Raji (cell line): Measurements from ENCODE around the gene ALAS1.

Experiments
- POLR2A ChIP-seq: IDR thresholded peaks from 2 replicates; pipeline ENCODE4 v1.6.1; 2011; ENCODE audit warnings: low read depth, low read length, control low read depth; ENCODE audit not compliant: insufficient read depth

ALAS1 gene

DNA sequence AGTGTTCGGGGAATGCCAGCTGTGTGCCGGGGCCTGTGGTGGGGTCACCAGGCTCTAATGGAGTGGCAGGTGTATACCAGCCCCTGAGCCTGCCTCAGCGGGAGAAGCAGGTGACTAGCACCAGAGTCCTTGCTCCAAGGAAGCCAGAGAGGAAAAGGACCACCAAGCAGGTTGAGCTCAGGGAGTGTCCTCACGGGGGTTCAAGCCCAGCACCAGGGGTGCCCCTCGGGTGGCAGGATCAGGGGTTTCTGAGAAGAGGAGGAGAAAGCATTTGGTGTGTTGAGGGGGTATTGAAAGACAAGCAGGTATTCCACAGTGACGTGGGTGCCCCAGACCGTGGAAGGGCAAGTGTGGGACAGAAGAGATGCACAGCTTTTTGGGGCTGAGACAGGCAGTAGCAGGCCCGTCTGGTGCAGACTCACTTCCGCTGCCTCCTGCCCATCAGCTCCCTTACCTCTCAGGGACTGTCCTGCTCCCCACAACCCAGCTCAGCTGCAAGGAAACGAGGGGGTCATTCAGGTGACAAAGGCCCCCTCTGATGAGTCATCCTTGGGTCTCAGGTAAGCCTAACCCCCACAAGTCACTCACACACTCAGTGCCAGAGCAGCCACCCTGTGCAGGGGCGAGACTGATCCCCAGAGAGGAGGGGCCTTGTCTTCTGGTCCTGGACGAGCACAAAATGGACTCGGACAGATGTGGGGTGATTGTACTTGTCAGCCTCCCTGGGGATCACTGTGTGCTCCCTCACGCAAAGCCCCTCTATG lies 22.4 kb upstream of the ALAS1 start:
- TF ChIP-seq POLR2A: no peak

DNA sequence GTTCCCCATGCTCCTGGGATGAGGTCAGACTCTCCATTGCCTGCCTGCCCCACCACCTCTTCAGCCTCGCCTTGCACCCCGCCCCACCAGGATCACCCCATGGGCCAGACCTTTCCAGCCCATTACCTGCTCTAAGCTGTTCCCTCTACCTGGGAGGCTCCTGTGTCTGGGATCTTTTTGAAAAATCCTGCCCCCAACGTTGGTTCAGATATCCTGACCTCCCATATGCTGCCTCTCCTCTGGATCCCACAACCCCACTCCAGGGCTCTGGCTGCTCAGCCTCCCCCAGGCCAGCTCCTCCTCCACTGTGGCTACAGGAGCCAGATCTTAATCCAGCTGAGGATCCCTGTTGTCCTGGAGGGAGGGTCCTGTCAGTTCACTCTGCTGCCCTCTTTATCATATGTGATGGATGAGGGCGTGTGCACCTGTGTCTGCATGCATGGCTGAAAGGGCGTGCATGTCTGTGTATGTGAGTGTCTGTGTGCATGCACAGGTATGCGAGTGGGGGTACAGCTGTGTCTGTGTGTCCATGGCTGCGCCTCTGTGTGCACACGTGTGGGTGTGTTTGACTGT lies 21.7 kb upstream of the ALAS1 start:
- no peak for TF ChIP-seq POLR2A

DNA sequence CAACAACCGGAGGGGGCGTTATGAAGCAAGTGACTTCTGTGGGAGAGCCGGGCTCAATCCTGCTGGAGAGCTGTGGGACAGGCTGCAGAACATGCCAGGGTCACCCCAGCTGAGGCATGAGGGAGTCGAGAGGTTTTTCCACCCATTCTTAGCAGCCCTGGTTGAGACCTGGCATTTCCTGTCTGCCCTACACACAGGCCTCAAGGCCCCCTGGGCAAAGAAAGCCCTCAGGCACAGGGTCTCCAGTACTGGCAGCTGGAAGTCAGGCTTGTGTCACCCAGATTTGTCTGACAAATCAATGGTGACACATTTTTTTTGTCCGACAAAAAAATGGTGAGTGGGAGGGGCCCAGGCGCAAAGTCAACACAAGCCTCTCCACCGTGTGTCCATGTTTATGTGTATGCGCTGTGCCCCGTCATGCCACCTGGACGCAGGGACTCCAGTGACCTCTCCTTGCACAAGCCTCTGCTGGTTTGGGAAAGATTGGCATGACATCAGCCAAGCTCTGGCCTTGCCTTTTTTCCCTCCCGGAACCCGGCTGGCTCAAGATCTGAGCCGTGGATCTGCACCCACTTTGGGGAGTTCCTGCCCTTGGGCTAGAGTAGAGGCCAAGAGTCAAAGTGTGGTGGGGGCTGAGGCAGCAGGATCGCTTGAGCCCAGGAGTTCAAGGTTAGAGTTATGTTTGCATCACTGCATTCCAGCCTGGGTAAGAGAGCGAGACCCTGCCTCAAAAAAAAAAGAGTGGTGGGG lies 20.8 kb upstream of the ALAS1 start:
- TF ChIP-seq POLR2A: no peak

DNA sequence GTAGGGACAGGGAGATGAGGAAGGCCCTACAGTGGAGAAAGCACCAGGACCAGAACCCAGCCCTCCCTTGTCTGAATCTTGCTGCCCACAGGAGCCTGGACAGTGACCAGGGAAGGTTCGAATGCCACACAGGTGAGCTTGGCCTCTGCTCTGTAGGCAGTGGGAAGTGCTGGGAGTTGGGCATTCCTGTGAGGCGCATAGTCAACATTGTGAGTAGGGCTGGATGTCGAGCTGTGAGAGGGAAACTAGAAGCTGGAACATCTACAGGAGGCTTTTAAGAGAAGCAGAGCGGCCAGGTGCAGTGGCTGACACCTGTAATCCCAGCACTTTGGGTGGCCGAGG lies 20.3 kb upstream of the ALAS1 start:
- no peak for TF ChIP-seq POLR2A

DNA sequence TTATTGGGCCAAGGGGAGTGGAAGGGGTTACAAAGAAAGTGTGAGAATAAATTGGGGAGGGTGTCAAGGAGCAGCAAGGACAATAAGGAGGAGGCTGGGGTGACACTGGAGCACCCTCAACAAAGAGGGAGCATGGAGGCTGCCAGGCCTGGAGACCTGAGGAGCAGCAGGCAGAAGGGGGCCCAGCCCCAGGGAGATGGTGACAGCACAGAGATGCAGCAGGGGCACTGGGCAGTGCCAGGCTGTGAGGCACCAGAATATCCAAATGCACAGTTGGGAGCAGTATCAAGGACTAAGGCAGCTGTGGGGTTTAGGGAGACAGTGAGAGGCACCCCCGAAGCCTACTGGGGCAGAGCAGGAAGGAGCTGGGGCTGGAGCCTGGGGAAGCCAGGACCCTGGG lies 19.4 kb upstream of the ALAS1 start:
- no peak for TF ChIP-seq POLR2A

DNA sequence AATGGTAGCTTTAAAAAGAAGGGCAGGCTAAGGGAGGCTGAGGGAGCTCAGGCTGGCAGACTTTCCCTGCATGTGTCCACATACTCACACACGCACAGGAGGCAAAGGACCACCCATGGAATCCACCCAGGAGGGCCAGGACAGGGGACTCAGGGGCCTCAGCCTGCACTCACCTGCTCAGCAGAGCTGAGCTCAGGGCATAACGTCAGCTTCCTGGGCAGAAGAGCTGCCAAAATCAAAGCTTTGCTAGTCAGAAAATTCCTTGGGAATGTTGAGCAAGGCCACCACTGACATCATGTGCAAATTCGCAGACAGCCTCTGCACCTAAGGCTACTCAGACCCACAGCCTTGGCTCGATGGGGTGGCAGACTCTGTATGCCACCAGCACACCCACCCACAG lies 16.4 kb upstream of the ALAS1 start:
- TF ChIP-seq POLR2A: no peak

DNA sequence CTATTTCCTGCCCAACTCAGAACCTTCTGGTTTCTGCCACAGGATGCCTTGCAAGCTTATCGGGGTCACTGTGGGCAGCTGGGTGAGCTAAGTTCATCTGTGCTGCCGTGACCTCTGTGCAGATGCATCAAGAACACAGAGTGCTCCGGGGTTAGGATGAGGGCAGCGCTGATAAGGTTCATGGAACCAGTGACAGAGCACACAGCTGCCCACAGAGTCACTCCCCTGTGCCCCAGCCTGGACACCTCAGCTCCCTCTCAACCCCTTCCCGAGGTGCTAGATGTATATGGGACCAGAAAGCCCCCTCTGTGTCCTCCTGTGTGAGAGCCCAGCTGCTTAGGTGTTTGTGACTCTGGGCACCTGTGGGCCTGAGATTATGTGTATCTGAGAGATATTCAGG lies 15.8 kb upstream of the ALAS1 start:
- no peak for TF ChIP-seq POLR2A

DNA sequence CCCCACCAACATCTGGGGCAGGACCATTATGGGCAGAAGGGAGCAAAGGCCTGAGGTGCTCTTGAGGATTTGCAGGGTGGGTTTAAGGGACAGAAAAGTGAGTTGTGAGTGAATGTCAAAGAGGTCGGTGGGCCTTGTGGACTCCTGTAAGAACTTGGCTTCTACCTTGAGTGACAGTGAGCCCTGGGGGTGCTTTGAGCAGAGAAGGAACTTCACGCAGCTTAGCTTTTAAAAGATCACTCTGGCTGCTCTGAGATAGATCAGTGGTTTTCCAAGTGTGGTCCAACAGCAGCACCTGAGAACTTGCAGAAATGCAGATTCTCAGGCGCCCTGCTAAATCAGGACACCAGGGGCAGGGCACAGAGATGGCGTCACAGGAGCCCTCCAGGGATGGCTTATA lies 15.3 kb upstream of the ALAS1 start:
- no peak for TF ChIP-seq POLR2A

DNA sequence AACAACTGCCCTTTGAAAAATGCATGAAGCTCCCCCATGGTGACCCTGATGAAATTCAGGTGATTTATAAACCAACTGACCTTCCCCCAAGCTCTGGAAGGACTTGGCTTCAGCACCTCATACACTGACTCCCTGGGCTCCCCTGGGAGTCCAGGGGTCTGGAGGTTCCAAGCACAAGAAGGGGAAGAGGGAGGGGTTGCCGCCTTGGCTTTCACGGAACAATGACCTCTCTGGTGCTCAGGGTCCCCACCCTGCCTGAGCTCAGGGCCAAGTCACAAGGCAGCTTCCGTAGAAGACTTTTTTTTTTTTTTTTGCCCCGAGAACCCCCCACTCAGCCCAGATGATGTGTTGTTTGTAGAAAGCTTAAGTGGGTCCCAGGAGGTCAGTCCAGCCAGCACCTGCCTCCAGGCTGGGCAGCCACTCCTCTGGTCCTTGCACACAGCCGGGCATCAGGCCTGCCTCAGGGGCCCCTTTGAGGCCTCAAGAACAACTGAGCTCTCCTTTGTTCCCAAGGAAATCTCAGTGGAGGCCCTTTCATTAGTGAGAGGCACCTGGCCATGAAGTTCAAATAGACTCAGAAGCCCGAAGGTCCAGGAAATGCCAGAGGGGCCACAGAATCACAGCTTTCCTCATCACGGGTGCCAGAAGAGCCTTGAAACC lies 14.0 kb upstream of the ALAS1 start:
- no peak for TF ChIP-seq POLR2A

DNA sequence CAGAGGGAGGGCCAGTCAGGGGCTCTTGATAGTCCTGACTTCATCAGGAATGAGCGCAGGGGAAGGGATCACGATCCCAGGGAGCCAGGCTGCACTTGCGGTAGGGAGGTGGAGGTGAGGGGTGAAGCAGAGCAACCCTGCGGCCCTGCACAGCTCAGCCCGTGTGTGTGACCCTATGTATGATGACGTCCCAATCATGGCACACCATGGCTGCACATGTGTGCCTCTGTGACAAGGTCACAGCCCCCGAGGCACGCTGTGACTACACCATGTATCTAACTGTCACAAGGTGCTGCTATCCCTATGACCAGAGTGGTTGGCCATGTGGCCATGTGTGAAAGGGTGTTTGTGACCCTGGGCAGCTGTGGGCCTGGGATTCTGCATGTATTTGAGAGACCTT lies 13.3 kb upstream of the ALAS1 start:
- TF ChIP-seq POLR2A: no peak

DNA sequence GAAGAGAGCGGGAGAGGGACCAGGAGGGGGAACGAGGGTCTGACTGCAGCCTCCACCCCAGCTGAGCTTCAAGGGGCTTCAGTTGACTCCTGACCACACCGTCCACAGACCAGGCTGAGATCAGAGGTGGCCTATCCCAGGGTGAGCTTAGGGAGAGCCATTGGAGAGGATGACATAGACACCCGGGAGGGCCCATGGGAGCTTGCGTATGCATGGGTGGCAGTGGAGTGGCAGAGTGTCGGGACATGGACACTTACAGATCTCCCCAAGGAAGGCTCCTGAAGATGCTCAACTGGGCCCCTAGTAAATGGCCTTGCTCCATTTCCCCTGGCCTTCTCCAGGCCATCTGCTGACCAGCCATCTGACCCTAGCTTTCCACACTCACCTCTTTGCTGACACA lies 12.6 kb upstream of the ALAS1 start:
- TF ChIP-seq POLR2A: no peak

DNA sequence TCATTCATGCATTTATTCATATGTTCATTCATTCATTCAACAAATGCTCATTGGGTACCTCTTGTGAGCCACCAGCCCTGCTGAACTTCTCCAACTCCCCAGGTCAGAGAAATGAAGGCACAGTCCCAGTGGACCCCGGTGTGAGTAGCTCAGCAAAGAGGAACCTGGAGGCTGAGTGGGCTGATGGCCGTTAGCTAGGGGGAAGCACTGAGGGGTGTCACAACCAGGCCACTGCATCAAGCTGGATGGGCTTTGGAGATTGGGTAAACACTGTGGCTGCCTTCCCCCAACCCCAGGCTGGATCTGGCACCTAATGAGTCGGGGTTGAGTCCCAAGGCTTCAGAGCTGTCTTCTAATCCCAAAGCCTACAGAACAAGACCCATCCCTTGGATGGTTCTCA lies 12.1 kb upstream of the ALAS1 start:
- no peak for TF ChIP-seq POLR2A

DNA sequence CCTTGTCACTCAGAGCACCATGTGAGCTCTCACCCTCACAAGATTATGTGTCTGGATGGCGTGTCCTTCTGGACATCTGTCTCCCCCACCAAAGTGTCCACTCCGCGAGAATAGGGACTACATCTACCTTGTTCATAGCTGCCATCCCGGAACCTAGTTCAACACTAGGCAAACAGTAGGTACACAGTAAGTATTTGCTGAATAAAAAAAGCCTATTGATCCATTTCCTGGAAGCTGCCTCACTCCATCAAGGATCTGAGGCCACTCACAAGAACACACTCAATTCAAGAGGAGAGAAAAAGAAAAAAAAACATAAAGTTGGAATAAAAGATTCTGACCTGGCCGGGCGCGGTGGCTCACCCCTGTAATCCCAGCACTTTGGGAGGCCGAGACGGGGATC lies 11.2 kb upstream of the ALAS1 start:
- TF ChIP-seq POLR2A: no peak

DNA sequence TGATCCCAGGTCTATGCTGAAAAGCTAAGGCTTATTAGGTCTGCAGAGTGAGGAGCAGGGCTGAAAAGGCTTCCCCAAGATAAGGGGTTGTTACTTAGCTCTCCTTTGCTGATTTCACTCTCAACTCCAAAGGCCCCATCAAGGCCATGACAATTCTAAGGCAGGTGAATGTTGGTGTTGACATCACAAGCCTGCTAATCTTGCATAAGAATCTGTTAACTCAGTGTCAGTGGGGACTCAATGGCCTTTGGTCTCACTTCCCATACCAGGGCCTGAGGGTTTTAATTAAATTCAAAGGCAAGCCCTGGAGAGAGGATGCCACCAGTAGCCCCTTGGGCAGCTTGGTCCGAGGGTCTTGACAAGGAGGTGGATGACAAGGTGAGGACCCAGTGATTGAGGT lies 9.4 kb upstream of the ALAS1 start:
- no peak for TF ChIP-seq POLR2A

DNA sequence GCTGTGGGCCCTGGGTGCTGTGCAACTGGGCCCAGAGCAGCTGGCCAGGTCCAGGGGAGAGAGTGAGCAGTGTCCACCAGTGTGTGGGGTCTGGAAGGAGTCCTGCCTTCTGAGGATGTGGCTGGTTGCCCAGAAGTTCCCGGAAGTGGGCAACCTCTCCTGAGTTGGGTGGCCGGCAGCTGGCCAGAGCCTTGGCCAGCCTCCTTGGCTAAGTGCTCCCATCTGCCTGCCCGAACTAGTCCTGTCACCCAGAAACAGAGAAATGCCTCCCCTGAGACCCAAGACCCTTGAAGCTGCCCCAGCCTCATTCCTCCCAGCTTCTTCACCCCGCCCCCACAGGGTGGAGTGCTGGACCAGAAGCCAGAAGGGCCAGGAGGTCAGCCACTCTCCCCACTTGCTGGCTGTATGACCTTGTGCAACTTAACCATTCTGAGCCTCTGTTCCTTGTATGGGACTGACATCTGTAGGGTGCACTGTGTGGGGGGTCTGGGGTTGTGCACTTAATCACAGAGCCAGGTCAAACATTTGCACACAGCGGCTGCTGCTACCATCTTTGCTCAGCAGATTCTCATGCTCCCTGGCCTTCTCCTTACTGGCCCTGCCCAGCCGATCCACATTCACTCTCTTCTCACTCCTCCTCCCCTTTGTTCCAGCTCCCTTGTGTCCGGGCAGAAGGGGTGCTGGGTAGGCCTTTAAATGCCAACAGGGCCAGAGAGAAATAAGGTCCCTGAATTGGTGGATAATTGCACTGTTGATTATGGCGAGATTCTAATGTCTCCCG lies 7.5 kb upstream of the ALAS1 start:
- no peak for TF ChIP-seq POLR2A
